ENCODE measurements around the gene USP6. TPM values are rescaled to one million over a fixed set of nuclear protein-coding genes. Genes with fewer than 3 reads are reported as not detected.
"Not testable (repeated sequence)": the region's sequence is repeated elsewhere in the genome, so short reads cannot be mapped to it uniquely, and the experiment has no call there.

Gene USP6
- total RNA-seq, 1 experiment from 2014 or later, result 0.20 TPM

DNA sequence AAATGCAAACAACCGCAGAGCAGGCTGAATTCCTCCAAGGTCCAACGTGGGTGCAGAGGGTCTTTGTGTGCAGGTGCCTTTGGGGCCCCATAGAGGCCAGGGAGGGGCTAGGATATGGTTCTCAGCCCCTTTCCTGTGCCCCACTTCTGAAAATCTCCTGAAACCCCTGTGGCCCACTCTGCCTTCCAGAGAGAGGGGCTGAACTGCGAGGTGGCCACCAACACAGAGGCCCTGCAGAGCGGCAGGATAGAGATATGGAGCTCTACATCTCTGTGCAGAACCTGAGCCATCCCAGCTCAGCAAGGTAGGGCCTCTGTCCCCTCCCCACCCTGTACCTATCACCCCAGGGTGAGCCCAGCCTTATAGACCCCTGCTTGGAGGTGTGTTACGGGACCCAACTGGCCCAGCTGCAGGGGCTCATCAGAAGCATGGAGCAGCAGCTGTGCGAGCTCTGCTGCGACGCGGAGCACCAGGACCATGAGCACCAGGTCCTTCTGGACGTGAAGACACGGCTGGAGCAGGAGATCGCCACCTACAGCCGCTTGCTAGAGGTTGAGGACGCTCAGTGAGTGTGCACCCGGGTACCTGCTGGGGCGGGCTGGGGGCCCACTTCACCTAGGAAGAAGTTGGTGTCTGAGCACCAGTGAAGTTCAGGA, 5.5 kb downstream of the USP6 start (continued):
- TF ChIP-seq, protein P1, sequence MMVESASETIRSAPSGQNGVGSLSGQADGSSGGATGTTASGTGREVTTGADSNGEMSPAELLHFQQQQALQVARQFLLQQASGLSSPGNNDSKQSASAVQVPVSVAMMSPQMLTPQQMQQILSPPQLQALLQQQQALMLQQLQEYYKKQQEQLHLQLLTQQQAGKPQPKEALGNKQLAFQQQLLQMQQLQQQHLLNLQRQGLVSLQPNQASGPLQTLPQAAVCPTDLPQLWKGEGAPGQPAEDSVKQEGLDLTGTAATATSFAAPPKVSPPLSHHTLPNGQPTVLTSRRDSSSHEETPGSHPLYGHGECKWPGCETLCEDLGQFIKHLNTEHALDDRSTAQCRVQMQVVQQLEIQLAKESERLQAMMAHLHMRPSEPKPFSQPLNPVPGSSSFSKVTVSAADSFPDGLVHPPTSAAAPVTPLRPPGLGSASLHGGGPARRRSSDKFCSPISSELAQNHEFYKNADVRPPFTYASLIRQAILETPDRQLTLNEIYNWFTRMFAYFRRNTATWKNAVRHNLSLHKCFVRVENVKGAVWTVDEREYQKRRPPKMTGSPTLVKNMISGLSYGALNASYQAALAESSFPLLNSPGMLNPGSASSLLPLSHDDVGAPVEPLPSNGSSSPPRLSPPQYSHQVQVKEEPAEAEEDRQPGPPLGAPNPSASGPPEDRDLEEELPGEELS (CRISPR knock-in tag; IDR thresholded peaks at IDR 0.05), result no peak
- TF ChIP-seq CREM (CRISPR knock-in tag; IDR thresholded peaks at IDR 0.05) (no peak), NR1H2 (CRISPR knock-in tag; IDR thresholded peaks at IDR 0.05) (no peak), ELF4 (CRISPR knock-in tag; IDR thresholded peaks at IDR 0.05; ENCODE audit: low read depth) (no peak), GTF2I (CRISPR knock-in tag; conservative IDR thresholded peaks at IDR 0.05) (no peak), ZNF396 (CRISPR knock-in tag; IDR thresholded peaks at IDR 0.05; ENCODE audit: borderline replicate concordance) (no peak), ETV6 (CRISPR knock-in tag; IDR thresholded peaks at IDR 0.05) (no peak), ZNF416 (CRISPR knock-in tag; IDR thresholded peaks at IDR 0.05) (no peak), RELA (CRISPR knock-in tag; IDR thresholded peaks at IDR 0.05; ENCODE audit: borderline replicate concordance) (no peak)
- TF ChIP-seq, protein P2, sequence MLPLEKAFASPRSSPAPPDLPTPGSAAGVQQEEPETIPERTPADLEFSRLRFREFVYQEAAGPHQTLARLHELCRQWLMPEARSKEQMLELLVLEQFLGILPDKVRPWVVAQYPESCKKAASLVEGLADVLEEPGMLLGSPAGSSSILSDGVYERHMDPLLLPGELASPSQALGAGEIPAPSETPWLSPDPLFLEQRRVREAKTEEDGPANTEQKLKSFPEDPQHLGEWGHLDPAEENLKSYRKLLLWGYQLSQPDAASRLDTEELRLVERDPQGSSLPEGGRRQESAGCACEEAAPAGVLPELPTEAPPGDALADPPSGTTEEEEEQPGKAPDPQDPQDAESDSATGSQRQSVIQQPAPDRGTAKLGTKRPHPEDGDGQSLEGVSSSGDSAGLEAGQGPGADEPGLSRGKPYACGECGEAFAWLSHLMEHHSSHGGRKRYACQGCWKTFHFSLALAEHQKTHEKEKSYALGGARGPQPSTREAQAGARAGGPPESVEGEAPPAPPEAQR (CRISPR knock-in tag; IDR thresholded peaks at IDR 0.05), result no peak
- TF ChIP-seq, protein P3, sequence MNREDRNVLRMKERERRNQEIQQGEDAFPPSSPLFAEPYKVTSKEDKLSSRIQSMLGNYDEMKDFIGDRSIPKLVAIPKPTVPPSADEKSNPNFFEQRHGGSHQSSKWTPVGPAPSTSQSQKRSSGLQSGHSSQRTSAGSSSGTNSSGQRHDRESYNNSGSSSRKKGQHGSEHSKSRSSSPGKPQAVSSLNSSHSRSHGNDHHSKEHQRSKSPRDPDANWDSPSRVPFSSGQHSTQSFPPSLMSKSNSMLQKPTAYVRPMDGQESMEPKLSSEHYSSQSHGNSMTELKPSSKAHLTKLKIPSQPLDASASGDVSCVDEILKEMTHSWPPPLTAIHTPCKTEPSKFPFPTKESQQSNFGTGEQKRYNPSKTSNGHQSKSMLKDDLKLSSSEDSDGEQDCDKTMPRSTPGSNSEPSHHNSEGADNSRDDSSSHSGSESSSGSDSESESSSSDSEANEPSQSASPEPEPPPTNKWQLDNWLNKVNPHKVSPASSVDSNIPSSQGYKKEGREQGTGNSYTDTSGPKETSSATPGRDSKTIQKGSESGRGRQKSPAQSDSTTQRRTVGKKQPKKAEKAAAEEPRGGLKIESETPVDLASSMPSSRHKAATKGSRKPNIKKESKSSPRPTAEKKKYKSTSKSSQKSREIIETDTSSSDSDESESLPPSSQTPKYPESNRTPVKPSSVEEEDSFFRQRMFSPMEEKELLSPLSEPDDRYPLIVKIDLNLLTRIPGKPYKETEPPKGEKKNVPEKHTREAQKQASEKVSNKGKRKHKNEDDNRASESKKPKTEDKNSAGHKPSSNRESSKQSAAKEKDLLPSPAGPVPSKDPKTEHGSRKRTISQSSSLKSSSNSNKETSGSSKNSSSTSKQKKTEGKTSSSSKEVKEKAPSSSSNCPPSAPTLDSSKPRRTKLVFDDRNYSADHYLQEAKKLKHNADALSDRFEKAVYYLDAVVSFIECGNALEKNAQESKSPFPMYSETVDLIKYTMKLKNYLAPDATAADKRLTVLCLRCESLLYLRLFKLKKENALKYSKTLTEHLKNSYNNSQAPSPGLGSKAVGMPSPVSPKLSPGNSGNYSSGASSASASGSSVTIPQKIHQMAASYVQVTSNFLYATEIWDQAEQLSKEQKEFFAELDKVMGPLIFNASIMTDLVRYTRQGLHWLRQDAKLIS (CRISPR knock-in tag; IDR thresholded peaks at IDR 0.05; ENCODE audit: borderline replicate concordance), result no peak

DNA sequence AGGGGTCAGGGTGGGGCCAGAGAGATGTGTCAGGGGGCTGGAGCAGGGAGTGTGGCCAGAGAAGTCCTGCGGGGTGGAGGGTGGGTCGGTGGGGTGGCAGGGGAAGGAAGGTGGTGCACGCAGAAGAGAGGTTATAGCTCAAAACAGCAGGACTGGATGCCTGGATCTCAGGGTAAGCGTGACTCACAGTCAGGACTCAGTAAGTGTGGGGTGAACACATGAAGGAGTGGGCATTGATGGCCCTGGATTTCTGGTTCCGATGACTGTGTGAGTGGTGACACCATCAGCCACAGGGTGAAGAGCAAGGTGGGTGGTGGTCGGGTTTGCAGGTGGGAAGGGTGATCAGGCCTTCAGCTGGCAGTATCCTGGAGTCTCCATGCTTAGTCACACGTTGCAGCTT, 6.2 kb downstream of the USP6 start:
- H3K4me3 Mint-ChIP-seq, result peak overlapping the region; percentile 67
- H3K27me3 Mint-ChIP-seq (ENCODE audit: low read depth), result peaks cover 45% of the 10 kb centered on the region
- H3K4me1 Mint-ChIP-seq; DNase-seq (ENCODE audit: low spot score); ATAC-seq; H3K36me3 Mint-ChIP-seq; H3K27ac Mint-ChIP-seq: not testable (repeated sequence)
- H3K9me3 Mint-ChIP-seq, result peaks cover 12% of the 10 kb centered on the region
- CTCF ChIA-PET, result interaction anchor here (1.0 to 1.6 kb wide), 3 partner anchors 11 to 122 kb away, joined by 3 to 8 read pairs (median 5); partner anchors contain the start of gene ZNF232
- POLR2A ChIA-PET, result interaction anchor here (0.6 to 1.6 kb wide), 3 partner anchors 9 to 12 kb away, joined by 3 to 5 read pairs (median 4); partner anchors contain the start of gene ZNF232

DNA sequence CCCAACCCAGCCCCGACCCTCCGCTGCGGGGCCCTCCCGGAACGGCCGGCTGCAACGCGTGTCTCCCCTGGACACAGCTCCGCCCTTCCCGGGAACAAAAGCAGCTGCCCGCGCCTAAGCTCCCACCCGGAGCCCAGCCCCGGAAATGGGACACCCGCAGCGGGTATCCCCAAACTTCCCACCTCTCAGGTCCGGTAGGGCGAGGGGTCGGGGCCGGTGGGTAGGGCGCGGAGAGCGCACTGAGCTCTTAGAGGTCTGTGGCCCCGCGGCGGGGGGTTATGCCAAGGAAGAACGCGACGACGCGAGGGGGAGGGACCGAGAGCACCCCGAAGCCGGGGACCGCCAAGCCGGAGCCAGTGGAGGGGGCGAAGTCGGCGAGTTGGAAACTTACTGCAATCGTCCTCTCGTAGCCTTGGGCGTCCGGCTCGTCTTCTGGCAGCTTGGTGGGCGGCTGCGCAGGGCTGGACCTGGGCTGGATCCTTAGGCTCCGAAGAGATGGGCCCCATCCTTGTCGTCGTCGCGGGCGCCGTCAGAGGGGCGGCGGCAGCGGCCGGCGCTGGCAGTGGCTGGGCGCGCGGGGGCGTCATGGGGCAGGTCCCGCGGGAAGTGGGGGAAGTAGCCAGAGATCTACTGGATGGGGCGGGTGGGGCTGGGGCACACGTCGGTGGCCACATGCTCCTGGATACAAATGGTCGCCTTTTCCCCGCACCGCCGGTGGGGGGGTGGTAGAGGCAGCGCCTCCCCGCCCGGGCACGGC, 6.9 kb downstream of the USP6 start:
- DNase-seq (ENCODE audit: low spot score), result peak; percentile 56
- peaks cover 41% of the 10 kb centered on the region for H3K27me3 Mint-ChIP-seq (ENCODE audit: low read depth)
- H3K36me3 Mint-ChIP-seq, result no peaks in the 10 kb centered on the region
- H3K9me3 Mint-ChIP-seq, result peaks cover 12% of the 10 kb centered on the region
- ChIA-PET CTCF (interaction anchor here (0.6 to 1.6 kb wide), 4 partner anchors 12 to 213 kb away, joined by 3 to 8 read pairs (median 4); partner anchors contain the start of gene ZNF232), POLR2A (interaction anchor here (0.6 to 1.6 kb wide), 3 partner anchors 10 to 12 kb away, joined by 3 to 5 read pairs (median 4); partner anchors contain the start of gene ZNF232)
- H3K4me3 Mint-ChIP-seq, result peak overlapping the region; percentile 67
- no peak overlapping the region for H3K27ac Mint-ChIP-seq
- TF ChIP-seq SP1 (CRISPR knock-in tag; conservative IDR thresholded peaks at IDR 0.05), result 0 out of 2 replicates have a peak, but pooled peaks have one; percentile 10
- no peak for TF ChIP-seq ZNF416 (CRISPR knock-in tag; IDR thresholded peaks at IDR 0.05)
- TF ChIP-seq ZNF423 (CRISPR knock-in tag; IDR thresholded peaks at IDR 0.05), result peak; percentile 10; the same call in 1 of the 2 replicates
- TF ChIP-seq, protein P4, sequence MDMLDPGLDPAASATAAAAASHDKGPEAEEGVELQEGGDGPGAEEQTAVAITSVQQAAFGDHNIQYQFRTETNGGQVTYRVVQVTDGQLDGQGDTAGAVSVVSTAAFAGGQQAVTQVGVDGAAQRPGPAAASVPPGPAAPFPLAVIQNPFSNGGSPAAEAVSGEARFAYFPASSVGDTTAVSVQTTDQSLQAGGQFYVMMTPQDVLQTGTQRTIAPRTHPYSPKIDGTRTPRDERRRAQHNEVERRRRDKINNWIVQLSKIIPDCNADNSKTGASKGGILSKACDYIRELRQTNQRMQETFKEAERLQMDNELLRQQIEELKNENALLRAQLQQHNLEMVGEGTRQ (CRISPR knock-in tag; IDR thresholded peaks at IDR 0.05), result 0 out of 2 replicates have a peak, but pooled peaks have one; percentile 5
- TF ChIP-seq, protein P5, sequence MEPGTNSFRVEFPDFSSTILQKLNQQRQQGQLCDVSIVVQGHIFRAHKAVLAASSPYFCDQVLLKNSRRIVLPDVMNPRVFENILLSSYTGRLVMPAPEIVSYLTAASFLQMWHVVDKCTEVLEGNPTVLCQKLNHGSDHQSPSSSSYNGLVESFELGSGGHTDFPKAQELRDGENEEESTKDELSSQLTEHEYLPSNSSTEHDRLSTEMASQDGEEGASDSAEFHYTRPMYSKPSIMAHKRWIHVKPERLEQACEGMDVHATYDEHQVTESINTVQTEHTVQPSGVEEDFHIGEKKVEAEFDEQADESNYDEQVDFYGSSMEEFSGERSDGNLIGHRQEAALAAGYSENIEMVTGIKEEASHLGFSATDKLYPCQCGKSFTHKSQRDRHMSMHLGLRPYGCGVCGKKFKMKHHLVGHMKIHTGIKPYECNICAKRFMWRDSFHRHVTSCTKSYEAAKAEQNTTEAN (CRISPR knock-in tag; IDR thresholded peaks at IDR 0.05), result 0 out of 2 replicates have a peak, but pooled peaks have one; percentile 60
- TF ChIP-seq, protein P6, sequence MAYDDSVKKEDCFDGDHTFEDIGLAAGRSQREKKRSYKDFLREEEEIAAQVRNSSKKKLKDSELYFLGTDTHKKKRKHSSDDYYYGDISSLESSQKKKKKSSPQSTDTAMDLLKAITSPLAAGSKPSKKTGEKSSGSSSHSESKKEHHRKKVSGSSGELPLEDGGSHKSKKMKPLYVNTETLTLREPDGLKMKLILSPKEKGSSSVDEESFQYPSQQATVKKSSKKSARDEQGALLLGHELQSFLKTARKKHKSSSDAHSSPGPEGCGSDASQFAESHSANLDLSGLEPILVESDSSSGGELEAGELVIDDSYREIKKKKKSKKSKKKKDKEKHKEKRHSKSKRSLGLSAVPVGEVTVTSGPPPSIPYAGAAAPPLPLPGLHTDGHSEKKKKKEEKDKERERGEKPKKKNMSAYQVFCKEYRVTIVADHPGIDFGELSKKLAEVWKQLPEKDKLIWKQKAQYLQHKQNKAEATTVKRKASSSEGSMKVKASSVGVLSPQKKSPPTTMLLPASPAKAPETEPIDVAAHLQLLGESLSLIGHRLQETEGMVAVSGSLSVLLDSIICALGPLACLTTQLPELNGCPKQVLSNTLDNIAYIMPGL (CRISPR knock-in tag; IDR thresholded peaks at IDR 0.05), result peak; percentile 31; the same call in 1 of the 2 replicates
- TF ChIP-seq JUN (CRISPR knock-in tag; IDR thresholded peaks at IDR 0.05), result 0 out of 2 replicates have a peak, but pooled peaks have one; percentile 25
- TF ChIP-seq, protein P7, sequence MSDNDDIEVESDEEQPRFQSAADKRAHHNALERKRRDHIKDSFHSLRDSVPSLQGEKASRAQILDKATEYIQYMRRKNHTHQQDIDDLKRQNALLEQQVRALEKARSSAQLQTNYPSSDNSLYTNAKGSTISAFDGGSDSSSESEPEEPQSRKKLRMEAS (CRISPR knock-in tag; IDR thresholded peaks at IDR 0.05), result peak; percentile 59; the same call in 1 of the 2 replicates
- no peak for TF ChIP-seq CREB1 (CRISPR knock-in tag; IDR thresholded peaks at IDR 0.05)
- H3K4me1 Mint-ChIP-seq, result peaks cover 2% of the 10 kb centered on the region; the same call in 1 of the 2 replicates
- peak; percentile 79 for ATAC-seq

Measured in WTC11 (cell line).